Skeletal muscle tissue (tissue), 4 donors: Measurements from ENCODE around the gene KCNMB1. TPM values are rescaled to one million over a fixed set of nuclear protein-coding genes. Genes with fewer than 3 reads are reported as not detected.

ENCODE experiments used
- H3K27ac ChIP-seq: one replicate; pipeline ENCODE4 v1.7.0; 2013; ENCODE audit warnings: mild to moderate bottlenecking, low read depth, low read length, inconsistent platforms
- H3K27me3 ChIP-seq, 3 donors: one replicate each; pipeline ENCODE4 v1.7.0; 2013; ENCODE audit warnings: low read length in 3 of 3; ENCODE audit not compliant: control insufficient read depth in 3 of 3, insufficient read depth in 3 of 3
- H3K36me3 ChIP-seq, 3 donors: one replicate each; pipeline ENCODE4 v1.7.0; 2013; ENCODE audit warnings: low read length in 3 of 3; ENCODE audit not compliant: control insufficient read depth in 3 of 3, insufficient read depth in 3 of 3
- H3K4me1 ChIP-seq, 3 donors: one replicate each; pipeline ENCODE4 v1.7.0; 2013; ENCODE audit warnings: low read length in 3 of 3, mild to moderate bottlenecking in 3 of 3; ENCODE audit not compliant: control insufficient read depth in 3 of 3, insufficient read depth in 3 of 3
- H3K4me3 ChIP-seq, 3 donors: one replicate each; pipeline ENCODE4 v1.7.0; 2013; ENCODE audit warnings: low read length in 3 of 3
- H3K9ac ChIP-seq, 3 donors: one replicate each; pipeline ENCODE4 v1.7.0; 2013; ENCODE audit warnings: low read length in 3 of 3, mild to moderate bottlenecking in 3 of 3, moderate library complexity in 2 of 3, low read depth in 1 of 3
- H3K9me3 ChIP-seq, 3 donors: one replicate each; pipeline ENCODE4 v1.7.0; 2013; ENCODE audit warnings: low read length in 3 of 3; ENCODE audit not compliant: control insufficient read depth in 3 of 3
- total RNA-seq: library from RNA; depleted of rRNA; stranded (reverse); fragments of >200 nt; gene quantifications from one replicate; pipeline ENCODE4 v1.2.3, GENCODE V29; 2014
- donor health status: Osteomylitis.

Gene KCNMB1
- under 0.01 TPM for total RNA-seq

- Histone ChIP-seq H3K36me3 (no peaks in the 10 kb centered on the region), H3K9ac (peak within 1 kb of the TSS in 2 of 3 donors; percentile 36 to 40), H3K27me3 (peaks cover 4 to 17% (median 14%) of the 10 kb centered on the region in 3 donors), H3K4me1 (peaks cover 0 to 8% (median 3%) of the 10 kb centered on the region in 3 donors), H3K27ac (no peak within 1 kb of the TSS), H3K4me3 (peak within 1 kb of the TSS; percentile 6 to 52 (median 38)), H3K9me3 (no peaks in the 10 kb centered on the region)
Observed at GRCh38 chr5:170388818-170389549, at the start of gene KCNMB1. KCNMB1 (minus strand) TSS chr5:170389367; CDS start chr5:170385447, 3,920 bp downstream.

- Histone ChIP-seq H3K9ac (no peak overlapping the region), H3K27me3 (peaks cover 0 to 4% (median 0%) of the 10 kb centered on the region in 3 donors), H3K4me1 (peaks cover 0 to 2% (median 0%) of the 10 kb centered on the region in 3 donors), H3K27ac (no peak overlapping the region), H3K36me3 (no peaks in the 10 kb centered on the region), H3K9me3 (no peaks in the 10 kb centered on the region), H3K4me3 (no peak overlapping the region)
Observed at GRCh38 chr5:170438581-170438980, 49.4 kb upstream of the KCNMB1 start.

GRCh38 chr5:170437621-170438375, 48.6 kb upstream of the KCNMB1 start:
- Histone ChIP-seq H3K4me1 (peaks cover 0 to 2% (median 0%) of the 10 kb centered on the region in 3 donors), H3K9ac (no peak overlapping the region), H3K9me3 (peaks cover 0 to under 1% (median 0%) of the 10 kb centered on the region in 3 donors), H3K27ac (no peak overlapping the region), H3K4me3 (no peak overlapping the region), H3K27me3 (peaks cover 0 to 4% (median 0%) of the 10 kb centered on the region in 3 donors), H3K36me3 (no peaks in the 10 kb centered on the region)

GRCh38 chr5:170436335-170436734, 47.2 kb upstream of the KCNMB1 start:
- Histone ChIP-seq H3K36me3 (no peaks in the 10 kb centered on the region), H3K27ac (no peak overlapping the region), H3K4me1 (peaks cover 0 to 2% (median 0%) of the 10 kb centered on the region in 3 donors), H3K9me3 (peaks cover 0 to 3% (median 2%) of the 10 kb centered on the region in 3 donors), H3K4me3 (no peak overlapping the region), H3K27me3 (peaks cover 0 to 7% (median 5%) of the 10 kb centered on the region in 3 donors), H3K9ac (no peak overlapping the region)

- Histone ChIP-seq H3K27me3 (peaks cover 0 to 17% (median 16%) of the 10 kb centered on the region in 3 donors), H3K36me3 (no peaks in the 10 kb centered on the region), H3K27ac (no peak overlapping the region), H3K9me3 (peaks cover 2 to 3% (median 2%) of the 10 kb centered on the region in 3 donors), H3K4me1 (peaks cover 0 to 2% (median 0%) of the 10 kb centered on the region in 3 donors), H3K4me3 (no peak overlapping the region), H3K9ac (no peak overlapping the region)
Observed at GRCh38 chr5:170434966-170435605, 45.9 kb upstream of the KCNMB1 start.

GRCh38 chr5:170432669-170433068, 43.5 kb upstream of the KCNMB1 start:
- H3K4me3 ChIP-seq: no peak overlapping the region
- peaks cover 0 to 24% (median 18%) of the 10 kb centered on the region in 3 donors for H3K27me3 ChIP-seq
- H3K36me3 ChIP-seq: no peaks in the 10 kb centered on the region
- no peak overlapping the region for H3K9ac ChIP-seq
- H3K27ac ChIP-seq: no peak overlapping the region
- peaks cover 2 to 3% (median 2%) of the 10 kb centered on the region in 3 donors for H3K9me3 ChIP-seq
- peaks cover 0 to 2% (median 0%) of the 10 kb centered on the region in 3 donors for H3K4me1 ChIP-seq

- Histone ChIP-seq H3K36me3 (no peaks in the 10 kb centered on the region), H3K4me3 (no peak overlapping the region), H3K27me3 (peaks cover 0 to 24% (median 20%) of the 10 kb centered on the region in 3 donors), H3K4me1 (peaks cover 0 to 7% (median 4%) of the 10 kb centered on the region in 3 donors), H3K9me3 (peaks cover 2 to 3% (median 2%) of the 10 kb centered on the region in 3 donors), H3K9ac (no peak overlapping the region), H3K27ac (no peak overlapping the region)
Observed at GRCh38 chr5:170431571-170431970, 42.4 kb upstream of the KCNMB1 start.

GRCh38 chr5:170430866-170431437, 41.8 kb upstream of the KCNMB1 start:
- Histone ChIP-seq H3K36me3 (no peaks in the 10 kb centered on the region), H3K9me3 (peaks cover 2 to 3% (median 2%) of the 10 kb centered on the region in 3 donors), H3K4me3 (no peak overlapping the region), H3K9ac (no peak overlapping the region), H3K4me1 (peaks cover 0 to 8% (median 7%) of the 10 kb centered on the region in 3 donors), H3K27ac (no peak overlapping the region), H3K27me3 (peaks cover 0 to 24% (median 20%) of the 10 kb centered on the region in 3 donors)

GRCh38 chr5:170430256-170430655, 41.1 kb upstream of the KCNMB1 start:
- peaks cover 2 to 3% (median 2%) of the 10 kb centered on the region in 3 donors for H3K9me3 ChIP-seq
- H3K4me3 ChIP-seq: no peak overlapping the region
- H3K27ac ChIP-seq: no peak overlapping the region
- H3K4me1 ChIP-seq: peaks cover 0 to 8% (median 7%) of the 10 kb centered on the region in 3 donors
- no peak overlapping the region for H3K9ac ChIP-seq
- H3K27me3 ChIP-seq: peaks cover 0 to 24% (median 21%) of the 10 kb centered on the region in 3 donors
- H3K36me3 ChIP-seq: no peaks in the 10 kb centered on the region
